BJ (cell line): ENCODE data around the gene ACOX1. TPM values are rescaled to one million over a fixed set of nuclear protein-coding genes. Genes with fewer than 3 reads are reported as not detected.

Experiments
- CTCF ChIA-PET: fragments of 350-600 bp; formaldehyde crosslinking; extraction: SDS; loops from one replicate; lab custom pipeline; 2021; ENCODE audit warnings: antibody characterized with exemption, inconsistent platforms; lab: Yijun Ruan, JAX
- POLR2A ChIA-PET: fragments of 300-600 bp; sonication (Branson Sonifier 250); formaldehyde crosslinking; extraction: SDS; loops from one replicate; lab custom pipeline; 2021; ENCODE audit warnings: antibody characterized with exemption; lab: Charles Lee
- DNase-seq: peaks from one replicate; pipeline ENCODE4 v3.0.0-alpha.2; 2011; ENCODE audit warnings: low read depth
- H3K27me3 ChIP-seq: 2 replicates; pipeline ENCODE4 v1.6.0; 2011; ENCODE audit warnings: low read length; ENCODE audit not compliant: control insufficient read depth, insufficient read depth
- H3K36me3 ChIP-seq: 2 replicates; pipeline ENCODE4 v1.5.1; 2011; ENCODE audit warnings: low read length; ENCODE audit not compliant: control insufficient read depth, insufficient read depth
- H3K4me3 ChIP-seq: 2 replicates; pipeline ENCODE4 v1.5.1; 2011; ENCODE audit warnings: low read depth, mild to moderate bottlenecking, control low read depth, low read length
- CTCF ChIP-seq: IDR thresholded peaks from 2 replicates; pipeline ENCODE4 v1.5.1; 2011; ENCODE audit warnings: low read depth, mild to moderate bottlenecking, control low read depth, inconsistent platforms, low read length, moderate library complexity; ENCODE audit not compliant: insufficient read depth
- polyA plus RNA-seq: library from polyadenylated mRNA; depleted of rRNA; stranded (reverse); fragments of >200 nt; gene quantifications from 2 replicates; pipeline ENCODE4 v1.2.3, GENCODE V29; 2011

The ACOX1 gene
- polyA plus RNA-seq, 1 experiment = 33.6 TPM

DNA sequence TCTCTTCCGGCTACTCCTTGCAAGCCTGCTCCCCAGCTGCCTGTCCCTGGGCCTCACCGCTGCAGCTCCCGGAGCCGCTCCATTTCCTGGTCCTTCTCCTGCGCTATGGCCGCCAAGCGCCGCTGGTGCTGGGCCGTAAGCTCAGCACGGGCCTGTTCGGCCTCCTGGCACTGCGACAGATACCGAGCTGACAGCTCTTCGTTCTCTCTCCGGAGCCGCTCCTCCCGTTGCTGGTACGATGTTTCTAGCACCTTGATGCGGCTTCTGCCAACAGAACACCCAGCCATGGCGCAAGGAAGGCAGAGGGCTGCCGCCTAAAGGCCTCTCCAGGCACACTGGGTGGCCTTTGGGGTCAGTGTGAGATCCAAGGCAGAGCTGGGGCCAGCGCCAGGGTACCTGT lies 59.4 kb downstream of the ACOX1 start:
- no peaks in the 10 kb centered on the region; the same call in none of the 2 replicates for H3K36me3 ChIP-seq
- H3K27me3 ChIP-seq = no peaks in the 10 kb centered on the region
- TF ChIP-seq CTCF = no peak
- no peak overlapping the region for H3K4me3 ChIP-seq
- ChIA-PET CTCF (interaction anchor here (0.8 to 1.3 kb wide), 2 partner anchors 15 to 85 kb away, joined by 3 to 4 read pairs; partner anchors contain the start of gene MRPL38), POLR2A (interaction anchor here (0.5 kb wide), 1 partner anchor 10 kb away, joined by 3 read pairs; no protein-coding TSS in a partner anchor)
- no peak for DNase-seq

DNA sequence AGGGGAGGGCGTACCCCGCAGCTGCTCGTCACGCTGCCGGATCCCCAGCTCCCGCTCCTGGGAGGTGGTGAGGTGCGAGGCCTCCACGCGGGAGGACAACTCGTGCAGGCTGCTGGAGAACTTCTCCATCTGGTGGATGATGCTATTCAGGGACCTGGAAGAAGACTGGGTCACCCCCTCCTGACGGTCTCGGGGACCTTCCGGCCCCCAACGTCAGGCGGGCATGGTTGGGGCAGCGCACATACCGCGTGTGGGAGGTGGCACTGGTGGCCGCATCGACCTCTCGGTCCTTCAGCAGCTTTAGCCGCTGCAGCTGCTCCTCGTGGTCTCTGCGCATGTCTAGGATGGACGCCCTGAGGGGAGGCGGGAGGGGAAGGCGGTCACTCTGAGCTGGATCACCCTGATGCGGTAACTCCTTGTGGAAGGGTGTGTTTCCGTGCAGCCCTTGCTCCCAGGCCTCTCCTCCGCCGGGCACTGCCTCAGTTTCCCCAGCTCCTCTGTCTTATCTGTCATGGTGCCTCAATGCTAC lies 61.0 kb downstream of the ACOX1 start:
- CTCF ChIA-PET = interaction anchor here (0.7 to 2.7 kb wide), 4 partner anchors 9 to 96 kb away, joined by 3 to 11 read pairs (median 4); no protein-coding TSS in a partner anchor
- POLR2A ChIA-PET = no interaction called here
- no peak for DNase-seq
- no peaks in the 10 kb centered on the region for H3K27me3 ChIP-seq
- no peak overlapping the region for H3K4me3 ChIP-seq
- H3K36me3 ChIP-seq = peaks cover 2% of the 10 kb centered on the region; the same call in 1 of the 2 replicates
- TF ChIP-seq CTCF = no peak

DNA sequence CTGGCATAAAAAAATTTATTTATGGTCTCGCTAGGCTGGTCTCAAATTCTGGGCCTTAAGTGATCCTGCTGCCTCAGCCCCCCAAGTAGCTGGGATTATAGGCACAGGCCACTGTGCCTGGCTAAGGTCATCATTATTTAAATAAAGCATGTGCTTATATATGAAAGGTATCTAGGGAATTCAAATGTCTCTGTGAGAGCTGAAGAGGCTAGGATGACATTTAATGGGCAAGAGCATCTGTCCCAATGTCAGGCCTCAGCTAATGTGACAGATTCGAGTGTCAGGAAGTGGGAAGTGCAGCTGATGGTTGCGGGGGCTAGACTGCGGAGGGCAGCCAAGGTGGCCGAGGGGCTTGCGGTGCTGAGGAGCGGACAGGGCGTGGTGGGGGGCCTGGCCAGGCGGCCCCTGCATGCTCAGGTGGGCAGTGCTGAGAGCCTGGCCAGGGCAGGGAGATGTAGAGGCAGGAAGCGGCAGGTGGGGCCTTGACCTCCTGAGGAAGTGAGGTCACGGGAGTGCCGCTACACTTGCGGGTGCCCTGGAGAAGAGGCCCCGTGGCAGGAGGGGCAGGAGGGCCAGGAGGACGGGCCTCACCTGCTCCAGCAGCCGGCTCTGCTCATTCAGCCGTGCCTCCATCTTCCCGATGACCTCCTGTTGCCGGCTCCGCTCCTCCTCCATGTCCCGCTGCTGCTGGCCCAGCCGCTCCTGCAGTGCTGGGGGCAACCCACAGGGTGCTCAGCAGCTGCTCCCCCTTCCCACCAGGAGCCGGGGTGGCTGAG lies 61.6 kb downstream of the ACOX1 start:
- Histone ChIP-seq H3K27me3 (no peaks in the 10 kb centered on the region), H3K36me3 (peaks cover 2% of the 10 kb centered on the region; the same call in 1 of the 2 replicates), H3K4me3 (no peak overlapping the region)
- POLR2A ChIA-PET = no interaction called here
- DNase-seq = no peak
- no peak for TF ChIP-seq CTCF
- CTCF ChIA-PET = interaction anchor here (0.9 to 2.7 kb wide), 4 partner anchors 9 to 90 kb away, joined by 3 to 11 read pairs (median 6); partner anchors contain the start of gene MRPL38

DNA sequence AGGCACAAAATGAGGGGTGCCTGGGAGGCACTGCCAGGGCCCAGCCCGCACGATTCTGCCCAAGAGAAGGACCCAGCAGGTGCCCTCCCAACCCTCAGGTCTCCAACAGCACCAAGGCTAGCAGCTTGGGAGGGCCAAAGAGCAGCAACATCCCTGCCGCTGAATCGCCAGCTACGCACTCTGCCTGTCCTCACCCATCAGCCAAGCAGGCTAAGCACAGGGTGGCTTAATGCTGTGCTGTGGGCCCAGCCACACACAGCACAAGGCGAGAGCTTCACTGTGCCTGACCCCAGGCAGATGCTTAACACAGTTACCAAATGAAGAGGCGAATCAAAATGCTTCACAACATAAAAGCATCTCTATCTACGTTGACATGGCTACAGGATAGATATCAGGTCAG lies 63.7 kb downstream of the ACOX1 start:
- POLR2A ChIA-PET = no interaction called here
- no peak for DNase-seq
- no peak overlapping the region for H3K4me3 ChIP-seq
- H3K27me3 ChIP-seq = no peaks in the 10 kb centered on the region
- no peak for TF ChIP-seq CTCF
- CTCF ChIA-PET = interaction anchor here (0.9 kb wide), 1 partner anchor 11 kb away, joined by 4 read pairs; the partner anchor contains the start of gene MRPL38
- H3K36me3 ChIP-seq = peaks cover 3% of the 10 kb centered on the region; the same call in 1 of the 2 replicates

DNA sequence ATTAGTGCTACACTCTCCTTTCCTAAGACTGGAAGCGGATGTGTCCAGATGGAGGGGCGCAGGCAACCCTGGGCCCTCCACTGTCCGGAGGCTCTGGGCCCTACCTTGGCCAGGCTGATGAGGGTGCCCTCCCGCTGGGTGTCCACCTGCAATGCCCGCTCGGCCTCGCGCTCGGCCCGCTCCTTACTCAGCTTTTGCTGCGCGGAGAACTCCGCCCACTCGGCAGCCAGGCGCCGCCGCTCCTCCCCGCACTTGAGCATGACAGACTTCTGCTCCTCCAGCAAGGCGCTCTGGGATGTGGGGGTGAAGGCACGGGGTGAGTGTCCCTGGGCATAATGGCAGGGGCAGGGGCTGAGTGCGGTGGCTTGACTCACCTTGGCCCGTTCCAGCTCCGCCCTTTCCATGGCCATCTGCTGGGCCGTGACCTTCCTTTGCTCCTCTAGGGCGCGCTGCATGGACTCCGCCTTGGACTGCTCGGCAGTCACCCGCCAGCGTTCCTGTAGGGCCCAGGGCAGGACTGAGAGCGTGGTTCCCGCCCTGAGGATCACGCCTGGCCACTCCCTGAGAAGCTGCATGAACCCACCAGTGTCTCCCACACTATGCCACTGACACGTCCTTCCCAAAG lies 64.2 kb downstream of the ACOX1 start:
- ChIA-PET CTCF (interaction anchor here (0.9 kb wide), 1 partner anchor 11 kb away, joined by 4 read pairs; the partner anchor contains the start of gene MRPL38), POLR2A (no interaction called here)
- H3K27me3 ChIP-seq = no peaks in the 10 kb centered on the region
- no peak overlapping the region for H3K4me3 ChIP-seq
- peaks cover 3% of the 10 kb centered on the region; the same call in 1 of the 2 replicates for H3K36me3 ChIP-seq
- TF ChIP-seq CTCF = no peak
- DNase-seq = no peak
